ENCODE data around the gene CERKL.

- TF ChIP-seq, protein P1, sequence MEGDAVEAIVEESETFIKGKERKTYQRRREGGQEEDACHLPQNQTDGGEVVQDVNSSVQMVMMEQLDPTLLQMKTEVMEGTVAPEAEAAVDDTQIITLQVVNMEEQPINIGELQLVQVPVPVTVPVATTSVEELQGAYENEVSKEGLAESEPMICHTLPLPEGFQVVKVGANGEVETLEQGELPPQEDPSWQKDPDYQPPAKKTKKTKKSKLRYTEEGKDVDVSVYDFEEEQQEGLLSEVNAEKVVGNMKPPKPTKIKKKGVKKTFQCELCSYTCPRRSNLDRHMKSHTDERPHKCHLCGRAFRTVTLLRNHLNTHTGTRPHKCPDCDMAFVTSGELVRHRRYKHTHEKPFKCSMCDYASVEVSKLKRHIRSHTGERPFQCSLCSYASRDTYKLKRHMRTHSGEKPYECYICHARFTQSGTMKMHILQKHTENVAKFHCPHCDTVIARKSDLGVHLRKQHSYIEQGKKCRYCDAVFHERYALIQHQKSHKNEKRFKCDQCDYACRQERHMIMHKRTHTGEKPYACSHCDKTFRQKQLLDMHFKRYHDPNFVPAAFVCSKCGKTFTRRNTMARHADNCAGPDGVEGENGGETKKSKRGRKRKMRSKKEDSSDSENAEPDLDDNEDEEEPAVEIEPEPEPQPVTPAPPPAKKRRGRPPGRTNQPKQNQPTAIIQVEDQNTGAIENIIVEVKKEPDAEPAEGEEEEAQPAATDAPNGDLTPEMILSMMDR (IDR thresholded peaks at IDR 0.05) = no peak
- TF ChIP-seq POLR2A (IDR thresholded peaks at IDR 0.05) = no peak
Observed at GRCh38 chr2:181520253-181520652, 136.7 kb downstream of the CERKL start.
